Fibroblast of lung (primary cell): ENCODE results near the gene PLXNA1. TPM values are rescaled to one million over a fixed set of nuclear protein-coding genes. Genes with fewer than 3 reads are reported as not detected.

Experiments used
- DNase-seq, 2 donors: peaks; one replicate each; pipeline versions ENCODE4 v3.0.0 to v3.0.0-alpha.2; 2010; ENCODE audit warnings: low read depth in 2 of 2
- H2AFZ ChIP-seq: 2 replicates; pipeline ENCODE4 v1.5.1; 2012; ENCODE audit warnings: low read length, control low read depth, inconsistent platforms
- H3K27ac ChIP-seq: 2 replicates; pipeline ENCODE4 v1.5.1; 2011; ENCODE audit warnings: low read length, control low read depth; ENCODE audit not compliant: insufficient read depth
- H3K27me3 ChIP-seq: 2 replicates; pipeline ENCODE4 v1.5.1; 2011; ENCODE audit warnings: mild to moderate bottlenecking, low read length; ENCODE audit not compliant: control insufficient read depth, insufficient read depth
- H3K36me3 ChIP-seq: 2 replicates; pipeline ENCODE4 v1.5.1; 2011; ENCODE audit warnings: low read length; ENCODE audit not compliant: control insufficient read depth, insufficient read depth
- H3K4me1 ChIP-seq: 2 replicates; pipeline ENCODE4 v1.5.1; 2011; ENCODE audit warnings: low read length; ENCODE audit not compliant: control insufficient read depth, insufficient read depth; ENCODE audit errors: extremely low read depth
- H3K4me2 ChIP-seq: 2 replicates; pipeline ENCODE4 v1.5.1; 2011; ENCODE audit warnings: low read length, control low read depth; ENCODE audit not compliant: insufficient read depth; ENCODE audit errors: extremely low read depth
- H3K4me3 ChIP-seq, 4 experiments: fragments of 200-600 bp in 1 of 4; sonication (generic) in 1 of 4; replicated peaks in 1 of 4; 2 replicates each; pipeline ENCODE4 v1.5.1; 2011 to 2016; ENCODE audit warnings: low read length in 4 of 4, low read depth in 3 of 4, mild to moderate bottlenecking in 3 of 4, control low read depth in 2 of 4, inconsistent platforms in 1 of 4, mixed read lengths in 1 of 4; ENCODE audit not compliant: insufficient read depth in 1 of 4; ENCODE audit errors: control extremely low read depth in 1 of 4
- H3K79me2 ChIP-seq: 2 replicates; pipeline ENCODE4 v1.5.1; 2012; ENCODE audit warnings: mild to moderate bottlenecking, low read length, inconsistent platforms; ENCODE audit not compliant: control insufficient read depth, insufficient read depth
- H3K9ac ChIP-seq: 2 replicates; pipeline ENCODE4 v1.5.1; 2011; ENCODE audit warnings: mild to moderate bottlenecking, low read length, control low read depth; ENCODE audit not compliant: insufficient read depth
- H3K9me3 ChIP-seq: 2 replicates; pipeline ENCODE4 v1.5.1; 2012; ENCODE audit warnings: low read depth, low read length; ENCODE audit not compliant: control insufficient read depth, insufficient read depth
- H4K20me1 ChIP-seq: 2 replicates; pipeline ENCODE4 v1.5.1; 2011; ENCODE audit warnings: low read length; ENCODE audit not compliant: control insufficient read depth, insufficient read depth; ENCODE audit errors: extremely low read depth
- CTCF ChIP-seq, 2 donors: IDR thresholded peaks in 1 of 2; conservative IDR thresholded peaks in 1 of 2; 1 replicate in 1 of 2; 2 replicates in 1 of 2; pipeline ENCODE4 v1.5.1; 2011 to 2012; ENCODE audit warnings: low read length in 2 of 2, control low read depth in 1 of 2, inconsistent platforms in 1 of 2, low read depth in 1 of 2, mild to moderate bottlenecking in 1 of 2
- EZH2 ChIP-seq: IDR thresholded peaks from 2 replicates; pipeline ENCODE4 v1.5.1; 2012; ENCODE audit warnings: low read length, control low read depth, mild to moderate bottlenecking; ENCODE audit errors: missing control alignments
- polyA plus RNA-seq, 2 donors: library from polyadenylated mRNA; depleted of rRNA in 1 of 2; stranded (reverse) in 1 of 2; unstranded in 1 of 2; fragments of >200 nt; gene quantifications; 2 replicates each; pipeline ENCODE4 v1.2.1, GENCODE V29; 2011 to 2012; ENCODE audit warnings: missing spikeins in 1 of 2
- total RNA-seq: library from RNA; depleted of rRNA; stranded (reverse); fragments of >200 nt; gene quantifications from 2 replicates; pipeline ENCODE4 v1.2.1, GENCODE V29; 2014

PLXNA1 gene
- total and polyA plus RNA-seq, 2 donors (not counting 1 experiment from before 2014, with no cell fraction given), result 21.1 to 48.6 TPM

- Histone ChIP-seq H4K20me1 (no peaks in the 10 kb centered on the region), H3K9me3 (no peaks in the 10 kb centered on the region), H3K4me3 (no peak overlapping the region), H2AFZ (no peak overlapping the region), H3K36me3 (peaks cover 30% of the 10 kb centered on the region), H3K79me2 (no peaks in the 10 kb centered on the region), H3K27me3 (no peaks in the 10 kb centered on the region), H3K9ac (no peak overlapping the region), H3K27ac (no peak overlapping the region), H3K4me1 (peaks cover under 1% of the 10 kb centered on the region), H3K4me2 (no peak overlapping the region)
- TF ChIP-seq EZH2 (no peak), CTCF (conservative IDR thresholded peaks at IDR 0.05 in 1 of 2, IDR thresholded peaks at IDR 0.05 in 1 of 2; ENCODE audit: low read depth in 1 of 2, low read length in 2 of 2) (no peak)
- no peak for DNase-seq
These were observed 47.0 kb downstream of the PLXNA1 start for GRCh38 chr3:127029658-127030507.

DNA sequence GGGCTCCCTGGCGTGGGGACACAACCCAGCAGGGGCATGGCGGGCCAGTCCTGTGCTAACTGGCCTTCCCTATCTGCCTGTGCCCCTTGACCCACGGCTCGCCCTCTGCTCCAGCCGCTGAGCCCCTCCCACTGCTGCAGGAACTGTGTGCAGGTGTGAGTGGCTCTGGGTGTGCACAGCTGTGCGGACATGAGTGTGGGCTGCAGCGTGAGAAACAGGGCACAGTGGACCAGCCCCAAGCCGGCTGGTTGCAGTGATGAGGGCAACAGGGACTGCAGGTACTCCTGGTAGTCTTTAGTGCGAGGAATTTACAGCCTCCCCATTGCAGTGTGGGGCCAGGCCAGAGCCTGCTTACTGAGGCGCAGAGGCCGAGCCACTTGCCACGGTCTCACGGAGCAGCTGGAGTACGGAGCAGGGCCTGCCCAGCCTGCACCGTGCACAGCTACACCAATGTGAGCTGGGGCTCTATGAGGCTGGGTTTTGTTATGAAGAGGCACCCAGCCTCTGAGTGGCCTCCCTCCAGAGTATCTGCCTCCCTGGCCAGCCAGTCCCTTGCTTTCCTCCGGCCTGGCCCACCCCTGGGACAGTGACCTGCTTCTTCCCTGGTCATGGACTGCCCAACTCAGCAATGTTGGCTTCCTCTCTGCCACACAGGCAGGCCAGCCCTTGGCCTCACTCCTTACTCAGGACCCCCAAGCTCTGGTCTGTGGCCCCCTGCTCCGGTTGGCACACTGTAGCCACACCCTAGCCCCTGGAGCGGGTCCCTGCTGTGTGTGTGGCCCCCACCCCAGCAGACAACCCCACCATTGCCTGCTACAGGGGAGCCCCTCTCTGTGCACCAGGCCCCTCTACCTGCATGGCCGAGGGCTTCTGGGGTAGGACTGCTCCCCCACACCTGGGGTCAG is 47.8 kb downstream of the PLXNA1 start:
- no peak overlapping the region for H2AFZ ChIP-seq
- no peaks in the 10 kb centered on the region for H4K20me1 ChIP-seq
- TF ChIP-seq CTCF (conservative IDR thresholded peaks at IDR 0.05 in 1 of 2, IDR thresholded peaks at IDR 0.05 in 1 of 2; ENCODE audit: low read depth in 1 of 2, low read length in 2 of 2) (no peak), EZH2 (no peak)
- no peak overlapping the region for H3K27ac ChIP-seq
- H3K36me3 ChIP-seq, result peaks cover 30% of the 10 kb centered on the region
- no peak overlapping the region for H3K9ac ChIP-seq
- no peaks in the 10 kb centered on the region for H3K79me2 ChIP-seq
- no peaks in the 10 kb centered on the region for H3K9me3 ChIP-seq
- peaks cover 4% of the 10 kb centered on the region for H3K4me1 ChIP-seq
- no peaks in the 10 kb centered on the region for H3K27me3 ChIP-seq
- no peak overlapping the region for H3K4me3 ChIP-seq
- no peak overlapping the region for H3K4me2 ChIP-seq
- DNase-seq, result no peak

- H3K4me3 ChIP-seq, result no peak overlapping the region
- H3K9me3 ChIP-seq, result no peaks in the 10 kb centered on the region
- peaks cover 4% of the 10 kb centered on the region for H3K4me1 ChIP-seq
- H3K4me2 ChIP-seq, result no peak overlapping the region
- H3K27me3 ChIP-seq, result no peaks in the 10 kb centered on the region
- H2AFZ ChIP-seq, result no peak overlapping the region
- H3K36me3 ChIP-seq, result peaks cover 30% of the 10 kb centered on the region
- no peak for TF ChIP-seq CTCF (conservative IDR thresholded peaks at IDR 0.05 in 1 of 2, IDR thresholded peaks at IDR 0.05 in 1 of 2; ENCODE audit: low read depth in 1 of 2, low read length in 2 of 2)
- H3K79me2 ChIP-seq, result no peaks in the 10 kb centered on the region
- H3K9ac ChIP-seq, result no peak overlapping the region
- no peak overlapping the region for H3K27ac ChIP-seq
- H4K20me1 ChIP-seq, result no peaks in the 10 kb centered on the region
- no peak for DNase-seq
These were observed 48.5 kb downstream of the PLXNA1 start for GRCh38 chr3:127031413-127031810.
